HUES64 (cell line): ENCODE data around the gene COL20A1.

Experiments used
- H3K27ac ChIP-seq: 2 replicates; pipeline ENCODE4 v1.7.0; 2013; ENCODE audit warnings: low read depth, low read length, inconsistent platforms
- H3K27me3 ChIP-seq: 2 replicates; pipeline ENCODE4 v1.6.1; 2013; ENCODE audit warnings: mild to moderate bottlenecking, low read length; ENCODE audit not compliant: insufficient read depth
- H3K36me3 ChIP-seq: 2 replicates; pipeline ENCODE4 v1.6.1; 2013; ENCODE audit warnings: mild to moderate bottlenecking, low read length; ENCODE audit not compliant: insufficient read depth
- H3K4me1 ChIP-seq: 2 replicates; pipeline ENCODE4 v1.6.1; 2013; ENCODE audit warnings: mild to moderate bottlenecking, low read length, moderate library complexity; ENCODE audit not compliant: insufficient read depth
- H3K4me3 ChIP-seq: 2 replicates; pipeline ENCODE4 v1.5.1; 2013; ENCODE audit warnings: mild to moderate bottlenecking, low read length, moderate library complexity
- H3K9ac ChIP-seq: 2 replicates; pipeline ENCODE4 v1.6.1; 2013; ENCODE audit warnings: mild to moderate bottlenecking, low read depth, low read length
- H3K9me3 ChIP-seq: 2 replicates; pipeline ENCODE4 v1.6.1; 2013; ENCODE audit warnings: low read depth, low read length; ENCODE audit not compliant: insufficient read depth
- WGBS: fragments of 150-250, 120-280 bp; methylation state at CpG from one replicate; pipeline ENCODE4 v1.1.7; 2013; ENCODE audit warnings: missing lambda C conversion rate; 5-methylcytosine and 5-hydroxymethylcytosine counted together

COL20A1 gene

GRCh38 chr20:63317601-63318291 is 24.8 kb downstream of the COL20A1 start:
- no peaks in the 10 kb centered on the region for H3K27me3 ChIP-seq
- no peaks in the 10 kb centered on the region for H3K9me3 ChIP-seq
- H3K27ac ChIP-seq: no peak overlapping the region
- no peak overlapping the region for H3K4me3 ChIP-seq
- no peaks in the 10 kb centered on the region for H3K36me3 ChIP-seq
- H3K4me1 ChIP-seq: no peaks in the 10 kb centered on the region
- no peak overlapping the region for H3K9ac ChIP-seq
- 88% methylated on average over 15 of the region's 18 CpGs for WGBS

DNA sequence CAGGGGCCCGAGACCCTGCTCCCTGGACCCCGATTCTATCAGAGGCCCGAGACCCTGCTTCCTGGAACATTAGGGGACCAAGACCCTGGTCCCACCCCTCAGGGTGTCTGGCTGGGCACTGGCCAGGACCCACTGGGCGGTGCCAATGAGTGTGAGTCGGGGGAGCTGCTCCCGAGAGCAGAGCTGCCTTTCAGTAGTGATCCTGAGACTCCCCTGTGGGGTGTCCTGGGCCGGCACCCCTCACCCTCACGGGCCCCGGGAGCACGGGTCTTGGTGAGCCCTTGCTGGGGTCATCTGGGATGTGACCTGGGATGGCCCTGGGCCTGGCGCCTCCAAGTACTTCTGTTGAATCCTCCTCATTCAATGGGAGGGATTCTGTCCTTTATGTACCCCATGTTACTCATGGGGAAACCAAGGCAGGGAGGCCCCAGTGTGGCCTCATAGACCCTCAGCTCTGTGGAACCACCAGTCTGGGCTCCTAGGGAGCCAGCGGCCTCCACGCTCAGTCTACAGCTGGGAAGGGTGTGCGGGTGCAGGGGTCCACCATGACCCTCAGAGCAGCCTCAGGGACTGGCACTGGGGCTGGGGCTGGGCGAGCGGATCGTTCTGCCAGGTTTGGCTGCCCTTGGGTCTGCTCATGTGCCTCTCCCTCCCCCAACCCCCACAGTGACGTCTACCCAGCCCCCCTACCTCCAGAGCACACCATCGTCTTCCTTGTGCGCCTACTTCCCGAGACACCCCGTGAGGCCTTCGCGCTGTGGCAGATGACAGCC is 25.6 kb downstream of the COL20A1 start:
- WGBS: 92% methylated on average over 24 of the region's 24 CpGs
- H3K27me3 ChIP-seq: no peaks in the 10 kb centered on the region
- H3K9me3 ChIP-seq: no peaks in the 10 kb centered on the region

GRCh38 chr20:63319164-63320040 is 26.4 kb downstream of the COL20A1 start:
- no peaks in the 10 kb centered on the region for H3K9me3 ChIP-seq
- H3K36me3 ChIP-seq: no peaks in the 10 kb centered on the region
- no peaks in the 10 kb centered on the region for H3K27me3 ChIP-seq
- H3K27ac ChIP-seq: no peak overlapping the region
- H3K9ac ChIP-seq: no peak overlapping the region
- 0 out of 2 replicates have a peak, but pooled peaks cover 4% of the 10 kb centered on the region for H3K4me1 ChIP-seq
- no peak overlapping the region for H3K4me3 ChIP-seq
- 93% methylated on average over 25 of the region's 25 CpGs for WGBS

More for the DNA sequence above, 25.6 kb downstream of the COL20A1 start:
- H3K27ac ChIP-seq: no peak overlapping the region
- 0 out of 2 replicates have a peak, but pooled peaks cover 4% of the 10 kb centered on the region for H3K4me1 ChIP-seq
- no peaks in the 10 kb centered on the region for H3K36me3 ChIP-seq
- H3K4me3 ChIP-seq: no peak overlapping the region
- H3K9ac ChIP-seq: no peak overlapping the region

DNA sequence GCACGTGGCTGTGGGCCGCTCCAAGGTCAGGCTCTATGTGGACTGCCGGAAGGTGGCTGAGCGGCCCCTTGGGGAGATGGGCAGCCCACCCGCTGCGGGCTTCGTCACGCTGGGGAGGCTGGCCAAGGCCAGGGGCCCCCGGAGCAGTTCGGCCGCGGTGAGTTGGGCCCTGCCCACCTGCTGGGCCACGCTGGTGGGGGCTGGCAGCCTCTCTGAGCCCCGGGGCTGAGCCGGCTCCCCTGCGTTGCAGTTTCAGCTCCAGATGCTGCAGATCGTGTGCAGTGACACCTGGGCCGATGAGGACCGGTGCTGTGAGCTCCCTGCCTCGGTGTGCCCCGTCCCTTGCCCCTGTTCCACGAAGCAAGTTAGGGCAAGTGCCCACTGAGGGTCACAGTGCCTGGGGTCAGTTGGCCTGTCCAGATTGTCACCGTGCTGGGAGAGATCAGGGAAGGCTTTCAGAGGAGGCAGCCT is 27.1 kb downstream of the COL20A1 start:
- Histone ChIP-seq H3K4me1 (0 out of 2 replicates have a peak, but pooled peaks cover 4% of the 10 kb centered on the region), H3K4me3 (no peak overlapping the region), H3K9ac (no peak overlapping the region), H3K27ac (no peak overlapping the region), H3K9me3 (no peaks in the 10 kb centered on the region), H3K27me3 (no peaks in the 10 kb centered on the region), H3K36me3 (no peaks in the 10 kb centered on the region)
- 89% methylated on average over 23 of the region's 23 CpGs for WGBS

- Histone ChIP-seq H3K4me1 (0 out of 2 replicates have a peak, but pooled peaks cover 4% of the 10 kb centered on the region), H3K27me3 (no peaks in the 10 kb centered on the region), H3K4me3 (no peak overlapping the region), H3K36me3 (no peaks in the 10 kb centered on the region), H3K9me3 (no peaks in the 10 kb centered on the region), H3K9ac (no peak overlapping the region), H3K27ac (no peak overlapping the region)
- 89% methylated on average over 10 of the region's 10 CpGs for WGBS
Measured at GRCh38 chr20:63320616-63321147, 27.7 kb downstream of the COL20A1 start.

DNA sequence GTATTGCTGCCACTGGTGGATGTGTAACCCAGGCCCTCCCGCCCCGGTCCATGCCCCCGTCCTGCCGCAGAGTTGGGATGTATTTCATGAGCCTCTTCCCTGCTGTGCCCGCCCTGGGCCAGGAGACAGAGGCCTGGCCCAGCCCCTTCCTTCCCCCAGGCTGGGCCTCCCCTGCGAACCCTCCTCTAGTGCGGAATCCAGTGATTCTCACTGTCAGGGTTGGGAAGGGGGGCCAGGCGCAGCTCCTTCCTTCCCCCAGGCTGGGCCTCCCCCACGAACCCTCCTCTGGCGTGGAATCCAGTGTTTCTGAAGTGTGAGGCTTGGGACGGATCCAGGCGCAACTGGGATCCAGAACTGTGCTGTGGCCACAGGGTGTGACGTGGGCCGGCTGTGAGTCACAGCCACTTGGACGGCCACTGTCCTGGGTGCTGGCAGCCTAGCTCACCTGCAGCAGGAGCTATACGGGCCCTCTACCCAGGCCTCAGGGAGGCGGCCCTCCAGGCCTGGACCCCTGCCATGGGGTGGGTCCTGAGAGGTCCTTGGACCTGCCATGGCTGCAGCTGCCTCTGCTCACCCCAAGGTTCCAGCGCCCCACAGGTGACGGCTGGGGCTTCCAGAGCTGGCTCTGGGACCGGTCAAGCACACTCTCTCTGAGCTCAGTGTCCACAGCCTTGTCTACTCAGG is 28.3 kb downstream of the COL20A1 start:
- Histone ChIP-seq H3K27me3 (no peaks in the 10 kb centered on the region), H3K4me1 (0 out of 2 replicates have a peak, but pooled peaks cover 4% of the 10 kb centered on the region), H3K9ac (no peak overlapping the region), H3K36me3 (no peaks in the 10 kb centered on the region), H3K4me3 (no peak overlapping the region), H3K27ac (no peak overlapping the region), H3K9me3 (no peaks in the 10 kb centered on the region)
- WGBS: 84% methylated on average over 20 of the region's 20 CpGs

- no peaks in the 10 kb centered on the region for H3K27me3 ChIP-seq
- no peaks in the 10 kb centered on the region for H3K9me3 ChIP-seq
- H3K36me3 ChIP-seq: no peaks in the 10 kb centered on the region
- H3K27ac ChIP-seq: no peak overlapping the region
- WGBS: 93% methylated on average over 34 of the region's 34 CpGs
- H3K4me1 ChIP-seq: 0 out of 2 replicates have a peak, but pooled peaks cover 4% of the 10 kb centered on the region
- H3K9ac ChIP-seq: no peak overlapping the region
- no peak overlapping the region for H3K4me3 ChIP-seq
Measured at GRCh38 chr20:63322146-63322932, 29.4 kb downstream of the COL20A1 start.

GRCh38 chr20:63322933-63323273 is 29.9 kb downstream of the COL20A1 start:
- no peak overlapping the region for H3K4me3 ChIP-seq
- no peaks in the 10 kb centered on the region for H3K36me3 ChIP-seq
- no peaks in the 10 kb centered on the region for H3K27me3 ChIP-seq
- WGBS: 79% methylated on average over 15 of the region's 15 CpGs
- H3K9me3 ChIP-seq: no peaks in the 10 kb centered on the region
- H3K9ac ChIP-seq: no peak overlapping the region
- H3K4me1 ChIP-seq: 0 out of 2 replicates have a peak, but pooled peaks cover 4% of the 10 kb centered on the region
- no peak overlapping the region for H3K27ac ChIP-seq

DNA sequence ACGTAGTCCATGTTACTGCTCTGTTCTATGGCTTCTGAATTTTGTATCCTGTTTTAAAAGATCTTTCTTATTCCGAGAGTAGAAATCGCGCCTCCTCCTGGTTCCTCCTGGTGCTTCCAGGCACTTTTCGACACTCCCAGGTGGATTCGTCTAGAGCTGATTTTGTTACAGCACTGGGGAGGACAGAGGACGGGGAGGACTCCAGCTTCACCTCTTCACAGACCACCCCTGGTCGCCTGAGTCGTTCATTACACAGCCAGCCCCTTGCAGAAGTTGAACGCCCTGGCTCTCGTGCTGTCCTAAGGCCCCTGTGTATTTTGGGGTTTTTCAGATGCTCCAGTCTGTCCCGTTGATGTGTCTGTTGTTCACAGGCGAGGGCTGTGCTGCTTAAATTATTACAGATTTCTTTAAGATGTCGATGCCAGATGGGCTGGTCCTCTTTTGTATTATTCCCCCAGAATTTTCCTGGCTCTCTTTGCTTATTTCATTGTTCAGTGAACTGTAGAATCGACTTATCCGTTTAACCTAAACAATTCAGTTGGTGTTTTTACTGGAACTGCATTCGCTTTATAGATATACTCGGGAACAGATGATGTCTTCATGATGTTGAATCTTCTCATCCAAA is 30.5 kb downstream of the COL20A1 start:
- no peak overlapping the region for H3K4me3 ChIP-seq
- no peaks in the 10 kb centered on the region for H3K9me3 ChIP-seq
- H3K9ac ChIP-seq: no peak overlapping the region
- no peaks in the 10 kb centered on the region for H3K27me3 ChIP-seq
- H3K4me1 ChIP-seq: 0 out of 2 replicates have a peak, but pooled peaks cover 4% of the 10 kb centered on the region
- H3K27ac ChIP-seq: no peak overlapping the region
- H3K36me3 ChIP-seq: no peaks in the 10 kb centered on the region
- 85% methylated on average over 18 of the region's 18 CpGs for WGBS
